Stomach (tissue), 4 donors: ENCODE results near the gene PIEZO1.

Source experiments
- CTCF ChIP-seq, 7 experiments: fragments of 450-650 bp in 4 of 7; fragments of 200-600 bp in 3 of 7; sonication (generic) in 3 of 7; IDR thresholded peaks; one replicate each; pipeline ENCODE4 v1.5.1; 2016 to 2019; ENCODE audit warnings: antibody characterized with exemption in 7 of 7, control low read depth in 2 of 7, mild to moderate bottlenecking in 1 of 7
- POLR2A ChIP-seq, 4 donors: fragments of 450-650 bp; IDR thresholded peaks; one replicate each; pipeline ENCODE4 v1.6.1; 2016; ENCODE audit warnings: antibody characterized with exemption in 4 of 4, control low read depth in 2 of 4, mild to moderate bottlenecking in 1 of 4, moderate library complexity in 1 of 4
- POLR2AphosphoS5 ChIP-seq, 3 donors: sonication (generic); formaldehyde crosslinking; IDR thresholded peaks; one replicate each; pipeline ENCODE4 v1.6.1; 2016; ENCODE audit warnings: antibody characterized with exemption in 3 of 3

DNA sequence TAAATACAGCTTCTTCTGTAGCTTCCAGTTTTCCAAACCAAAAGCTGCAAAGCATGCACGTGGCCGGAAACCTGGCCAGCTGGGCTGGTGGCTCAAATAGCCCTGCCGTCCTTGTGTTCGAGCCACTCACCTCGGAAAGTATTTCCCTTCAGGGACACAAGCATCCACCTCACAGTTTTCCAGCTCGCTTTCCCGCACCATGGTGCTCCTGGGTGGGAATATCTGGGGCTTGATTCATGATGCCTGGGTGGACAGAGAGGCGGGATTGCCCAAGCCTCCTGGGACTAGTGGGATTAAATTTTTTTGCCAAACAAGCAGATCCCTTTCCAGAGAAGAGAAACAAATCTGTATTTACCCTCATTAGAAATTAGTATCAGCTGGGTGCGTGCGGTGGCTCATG lies 115.0 kb downstream of the PIEZO1 start:
- TF ChIP-seq POLR2A (IDR thresholded peaks at IDR 0.05) (no peak), POLR2AphosphoS5 (IDR thresholded peaks at IDR 0.05) (no peak), CTCF (IDR thresholded peaks at IDR 0.05) (no peak)
